NCI-H1436 treated with DMSO at 0.1 percent for 48 hours (cell line): ENCODE data around the gene RPA3.

Source experiments
- DNase-seq: peaks from one replicate; lab custom pipeline; 2025; lab: John Stamatoyannopoulos, UW

The RPA3 gene

DNA sequence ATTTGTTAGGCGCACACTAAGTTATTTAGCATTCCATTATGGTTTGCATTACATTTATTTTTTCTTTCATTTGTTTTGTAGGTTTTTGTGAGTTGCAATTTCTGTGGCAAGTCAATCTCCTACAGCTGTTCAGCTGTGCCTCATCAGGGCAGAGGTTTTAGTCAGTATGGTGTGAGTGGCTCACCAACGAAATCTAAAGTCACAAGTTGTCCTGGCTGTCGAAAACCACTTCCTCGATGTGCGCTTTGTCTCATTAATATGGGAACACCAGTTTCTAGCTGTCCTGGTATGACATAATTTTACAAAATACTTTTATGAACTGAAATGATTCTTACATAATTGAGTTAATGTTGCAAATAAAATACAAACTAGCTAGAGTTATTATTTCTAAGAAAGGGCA, 122.2 kb downstream of the RPA3 start:
- no peak for DNase-seq

DNA sequence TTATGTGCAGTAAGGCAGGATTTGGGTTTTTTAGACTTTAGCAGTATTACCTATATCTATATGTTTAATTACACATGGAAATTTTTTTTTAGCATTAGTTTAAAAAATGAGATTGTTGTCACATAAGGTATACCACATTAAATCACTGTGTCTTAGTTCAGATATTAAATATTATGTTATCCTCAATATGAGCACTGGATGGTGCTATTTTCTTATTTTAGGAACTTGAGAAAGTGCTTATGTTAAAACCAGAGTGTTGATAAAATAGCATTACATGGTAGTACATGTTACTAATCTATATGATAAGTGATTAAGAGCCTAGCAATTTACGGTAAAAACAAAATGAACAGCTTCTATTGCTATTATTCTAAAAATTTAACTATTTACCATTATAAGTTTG, 123.0 kb downstream of the RPA3 start:
- DNase-seq, result no peak
